Duodenal mucosa (tissue), 2 donors: Measurements from ENCODE around the gene TFRC.
"Not testable (repeated sequence)": the region's sequence is repeated elsewhere in the genome, so short reads cannot be mapped to it uniquely, and the experiment has no call there.

ENCODE experiments used
- H3K27ac ChIP-seq: one replicate; pipeline ENCODE4 v1.7.0; 2013; ENCODE audit warnings: low read depth, low read length
- H3K27me3 ChIP-seq, 2 donors: one replicate each; pipeline ENCODE4 v1.7.0; 2013; ENCODE audit warnings: low read length in 2 of 2, control low read depth in 1 of 2; ENCODE audit not compliant: insufficient read depth in 2 of 2, control insufficient read depth in 1 of 2
- H3K36me3 ChIP-seq, 2 donors: one replicate each; pipeline ENCODE4 v1.7.0; 2013; ENCODE audit warnings: low read length in 2 of 2, control low read depth in 1 of 2; ENCODE audit not compliant: insufficient read depth in 2 of 2, control insufficient read depth in 1 of 2
- H3K4me1 ChIP-seq, 2 donors: one replicate each; pipeline ENCODE4 v1.7.0; 2013; ENCODE audit warnings: low read length in 2 of 2, control low read depth in 1 of 2; ENCODE audit not compliant: insufficient read depth in 2 of 2, control insufficient read depth in 1 of 2
- H3K4me3 ChIP-seq, 2 donors: one replicate each; pipeline ENCODE4 v1.7.0; 2013; ENCODE audit warnings: low read length in 2 of 2, low read depth in 1 of 2
- H3K9ac ChIP-seq, 2 donors: one replicate each; pipeline ENCODE4 v1.7.0; 2013; ENCODE audit warnings: low read length in 2 of 2, low read depth in 1 of 2
- H3K9me3 ChIP-seq, 2 donors: one replicate each; pipeline ENCODE4 v1.7.0; 2013; ENCODE audit warnings: low read length in 2 of 2, control low read depth in 1 of 2; ENCODE audit not compliant: control insufficient read depth in 1 of 2

The TFRC gene

DNA sequence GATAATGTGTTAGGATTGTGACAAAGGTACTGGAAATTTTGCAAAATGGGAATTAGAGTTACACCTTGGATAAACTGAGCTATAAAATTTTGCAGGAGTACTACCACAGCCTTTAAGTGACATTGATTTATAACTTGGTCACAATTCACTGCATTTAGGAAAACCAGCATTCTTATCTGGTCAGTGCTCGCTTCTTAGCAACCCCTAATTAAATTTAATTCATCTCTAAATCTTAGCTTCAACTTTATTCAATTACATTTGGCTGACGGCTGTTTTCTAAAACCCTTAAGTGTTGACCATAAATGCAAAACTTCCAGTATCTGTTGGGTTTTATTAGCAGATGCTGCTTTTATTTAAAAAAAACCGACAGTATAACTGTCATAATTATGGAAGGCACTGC is 31.3 kb downstream of the TFRC start:
- H3K9ac ChIP-seq = no peak overlapping the region
- H3K4me1 ChIP-seq = no peaks in the 10 kb centered on the region
- no peak overlapping the region for H3K4me3 ChIP-seq
- peaks cover 47 to 70% of the 10 kb centered on the region in 2 donors for H3K36me3 ChIP-seq
- H3K27ac ChIP-seq = no peak overlapping the region
- H3K9me3 ChIP-seq = no peaks in the 10 kb centered on the region
- H3K27me3 ChIP-seq = no peaks in the 10 kb centered on the region

DNA sequence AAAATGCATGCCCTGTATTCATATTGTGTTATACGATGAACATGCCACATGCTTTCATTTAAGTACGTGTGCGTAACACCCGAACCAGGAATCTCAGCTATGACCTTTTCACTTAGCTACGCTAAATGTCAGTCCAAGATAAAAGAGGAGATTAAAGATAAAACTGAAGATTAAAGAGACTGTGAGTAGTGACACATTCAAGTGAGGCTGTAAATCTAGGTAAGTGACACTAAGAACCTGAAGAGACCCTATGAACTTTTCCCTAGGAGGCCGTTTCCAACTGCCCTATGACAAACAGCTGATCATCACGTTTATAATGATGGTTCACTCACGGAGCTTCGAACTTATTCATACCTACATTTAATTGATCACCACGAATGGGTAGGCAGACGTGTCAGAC is 32.2 kb downstream of the TFRC start:
- no peak overlapping the region for H3K27ac ChIP-seq
- no peaks in the 10 kb centered on the region for H3K9me3 ChIP-seq
- H3K4me1 ChIP-seq = no peaks in the 10 kb centered on the region
- no peak overlapping the region for H3K9ac ChIP-seq
- no peak overlapping the region for H3K4me3 ChIP-seq
- H3K36me3 ChIP-seq = peaks cover 38 to 61% of the 10 kb centered on the region in 2 donors
- H3K27me3 ChIP-seq = no peaks in the 10 kb centered on the region

DNA sequence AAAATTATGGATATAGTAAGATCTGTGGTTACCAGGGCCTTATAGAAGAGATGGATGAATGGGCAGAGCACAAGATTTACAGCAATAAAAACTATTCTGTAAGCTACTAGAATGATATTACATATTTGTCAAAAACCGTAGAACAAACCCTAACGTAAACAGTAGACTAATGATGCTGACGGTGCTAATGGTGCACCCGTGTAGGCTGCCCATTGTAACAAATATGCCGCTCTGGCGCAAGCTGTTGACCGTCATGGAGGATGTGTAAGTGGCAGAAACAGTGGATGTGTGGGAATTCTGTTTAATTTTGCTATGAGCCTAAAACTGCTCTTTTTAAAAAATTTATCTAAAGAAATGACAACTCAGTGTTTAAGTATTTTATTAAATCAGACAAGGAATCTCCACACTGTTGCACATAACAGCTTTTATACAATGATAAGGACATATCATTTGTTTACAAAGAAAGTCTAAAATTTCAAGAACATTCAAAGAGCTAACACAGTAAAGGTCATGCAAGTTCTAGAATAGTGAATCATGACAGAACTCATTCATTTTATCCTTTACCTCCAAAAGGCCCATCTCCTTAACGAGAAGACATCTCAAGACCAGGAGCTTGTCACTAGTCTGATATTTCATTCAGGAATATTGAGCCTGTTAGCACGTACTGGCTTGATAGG is 32.8 kb downstream of the TFRC start:
- no peaks in the 10 kb centered on the region for H3K27me3 ChIP-seq
- H3K36me3 ChIP-seq = peaks cover 36 to 55% of the 10 kb centered on the region in 2 donors
- H3K27ac ChIP-seq = no peak overlapping the region
- H3K4me1 ChIP-seq = no peaks in the 10 kb centered on the region
- no peak overlapping the region for H3K9ac ChIP-seq
- no peaks in the 10 kb centered on the region for H3K9me3 ChIP-seq
- H3K4me3 ChIP-seq = no peak overlapping the region

DNA sequence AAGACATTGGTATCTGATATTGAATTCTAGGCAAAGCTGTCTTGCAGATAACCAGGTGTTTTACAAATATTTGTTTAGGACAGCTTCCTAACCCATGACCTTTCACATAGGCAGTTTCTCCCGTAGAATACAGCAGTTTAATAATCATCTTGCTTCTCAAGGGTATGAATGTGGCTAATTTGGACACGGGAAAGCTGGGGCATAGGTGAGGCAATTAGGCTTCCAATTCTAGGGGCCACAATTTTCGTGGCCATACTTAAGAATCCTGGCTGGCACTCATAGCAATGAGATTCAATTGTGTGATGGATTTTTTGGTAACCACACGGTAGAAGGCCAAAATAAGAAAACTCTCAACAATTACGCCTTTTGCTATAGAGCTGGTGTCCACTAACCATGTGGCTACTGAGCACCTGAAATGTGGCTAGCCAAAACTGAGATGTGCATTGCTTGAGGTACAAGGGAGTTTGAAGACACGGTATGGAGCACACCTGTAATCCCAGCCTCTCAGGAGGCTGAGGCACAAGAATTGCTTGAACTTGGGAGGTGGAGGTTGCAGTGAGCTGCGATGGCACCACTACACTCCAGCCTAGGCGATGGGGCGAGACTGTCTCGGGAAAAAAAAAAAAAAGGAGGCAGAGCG is 34.4 kb downstream of the TFRC start:
- H3K9me3 ChIP-seq = no peaks in the 10 kb centered on the region
- H3K4me3 ChIP-seq = no peak overlapping the region
- no peaks in the 10 kb centered on the region for H3K4me1 ChIP-seq
- H3K36me3 ChIP-seq = peaks cover 31 to 41% of the 10 kb centered on the region in 2 donors
- H3K27me3 ChIP-seq = no peaks in the 10 kb centered on the region
- no peak overlapping the region for H3K9ac ChIP-seq
- no peak overlapping the region for H3K27ac ChIP-seq

DNA sequence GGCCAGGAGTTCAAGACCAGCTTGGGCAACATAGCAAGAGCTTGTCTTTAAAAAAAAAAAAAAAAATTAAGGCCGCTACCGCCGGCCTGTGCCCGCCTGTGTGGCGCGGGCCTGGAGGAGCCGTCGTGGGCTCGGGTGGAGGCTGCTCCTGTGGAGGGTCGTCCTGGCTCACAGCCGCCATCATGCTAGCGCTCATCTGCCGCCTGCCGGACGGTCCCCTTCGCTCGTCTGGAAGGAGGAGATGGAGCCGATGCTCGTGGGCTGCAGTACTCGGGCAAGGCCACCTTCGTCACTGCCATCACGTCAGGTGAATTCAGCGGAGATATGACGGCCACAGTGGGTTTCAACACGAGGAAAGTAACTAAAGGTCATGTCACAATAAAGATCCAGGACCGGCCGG is 37.4 kb downstream of the TFRC start:
- Histone ChIP-seq H3K4me1 (no peaks in the 10 kb centered on the region), H3K36me3 (peaks cover 12 to 13% of the 10 kb centered on the region in 2 donors), H3K27me3 (no peaks in the 10 kb centered on the region), H3K27ac (no peak overlapping the region), H3K4me3 (no peak overlapping the region), H3K9ac (no peak overlapping the region), H3K9me3 (no peaks in the 10 kb centered on the region)

DNA sequence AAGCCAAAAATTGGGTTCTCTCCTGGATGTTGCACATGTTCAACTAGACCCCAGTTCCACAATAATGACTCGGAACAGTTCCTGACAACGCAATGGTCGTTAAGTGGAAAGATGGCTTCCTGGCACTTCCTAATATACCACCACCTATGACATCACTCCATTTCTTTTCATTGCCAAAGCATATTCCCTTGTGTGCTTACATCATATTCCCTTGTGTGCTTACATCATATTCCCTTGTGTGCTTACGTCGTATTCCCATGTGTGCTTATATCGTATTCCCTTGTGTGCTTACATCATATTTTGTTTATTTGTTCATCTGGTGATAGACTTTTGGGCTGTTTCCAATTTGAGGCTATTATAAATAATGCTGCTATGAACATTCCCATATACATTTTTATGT is 39.2 kb downstream of the TFRC start:
- Histone ChIP-seq H3K4me3 (no peak overlapping the region), H3K27ac (no peak overlapping the region), H3K27me3 (no peaks in the 10 kb centered on the region), H3K36me3 (no peaks in the 10 kb centered on the region), H3K9me3 (no peaks in the 10 kb centered on the region), H3K9ac (no peak overlapping the region), H3K4me1 (no peaks in the 10 kb centered on the region)

DNA sequence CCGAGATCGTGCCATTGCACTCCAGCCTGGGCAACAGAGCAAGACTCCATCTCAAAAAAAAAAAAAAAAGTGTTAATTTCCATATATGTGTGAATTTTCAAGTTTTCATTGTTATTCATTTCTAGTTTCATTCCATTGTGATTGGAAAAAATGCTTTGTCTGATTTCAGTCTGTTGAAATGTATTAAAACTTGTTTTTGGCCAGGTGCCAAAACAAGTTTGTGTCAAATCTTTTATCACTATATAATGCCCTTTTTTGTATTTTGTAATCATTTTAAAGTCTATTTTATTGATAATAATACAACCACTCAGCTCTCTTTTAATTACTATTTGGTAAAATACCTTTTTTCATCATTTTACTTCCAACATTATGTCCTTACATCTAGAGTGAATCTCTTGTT is 42.5 kb downstream of the TFRC start:
- H3K4me1 ChIP-seq = no peaks in the 10 kb centered on the region
- H3K9me3 ChIP-seq = peaks cover 0 to 2% of the 10 kb centered on the region in 2 donors
- H3K4me3 ChIP-seq = no peak overlapping the region
- no peak overlapping the region for H3K9ac ChIP-seq
- no peak overlapping the region for H3K27ac ChIP-seq
- no peaks in the 10 kb centered on the region for H3K27me3 ChIP-seq
- H3K36me3 ChIP-seq = no peaks in the 10 kb centered on the region

DNA sequence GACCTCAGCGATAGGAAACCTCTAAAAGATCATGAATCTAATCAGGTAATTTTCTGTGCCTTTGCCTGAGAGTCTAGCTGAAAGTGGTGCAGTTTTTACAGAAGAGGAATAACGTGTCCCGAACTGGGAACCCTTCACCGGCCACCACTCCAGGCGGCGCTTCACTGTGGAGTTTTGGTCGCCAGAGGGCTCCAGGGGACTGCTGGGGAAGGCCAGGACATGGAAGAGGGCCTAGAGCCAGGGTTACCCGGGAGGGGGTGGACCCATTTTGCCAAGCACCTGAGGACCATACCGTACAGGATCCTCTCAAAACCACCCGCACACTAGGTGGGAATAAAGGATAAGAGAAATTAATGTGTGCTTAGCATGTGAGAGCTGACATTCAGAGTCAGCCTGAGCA is 55.8 kb downstream of the TFRC start:
- not testable (repeated sequence) for H3K4me3 ChIP-seq, H3K27me3 ChIP-seq, H3K9ac ChIP-seq, H3K27ac ChIP-seq, H3K36me3 ChIP-seq, H3K9me3 ChIP-seq, H3K4me1 ChIP-seq

DNA sequence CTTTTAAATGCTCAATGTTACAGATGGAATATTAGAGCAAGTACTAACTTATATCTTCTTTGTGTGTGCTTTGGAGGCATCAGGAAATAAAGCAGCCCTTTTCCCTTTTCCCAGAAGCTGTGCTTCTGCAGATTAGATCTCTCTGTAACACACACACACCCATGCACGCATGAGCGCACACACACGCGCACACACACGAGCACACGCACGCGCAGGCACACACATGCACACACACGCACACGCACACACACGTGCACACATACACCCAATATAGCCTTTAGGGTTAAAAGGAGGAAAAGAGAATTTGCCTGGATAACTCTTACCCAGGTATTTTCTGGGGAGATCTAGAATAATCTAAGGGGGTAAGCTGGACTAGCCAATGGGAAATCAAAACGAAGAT is 56.9 kb downstream of the TFRC start:
- H3K27me3 ChIP-seq = no peaks in the 10 kb centered on the region
- no peaks in the 10 kb centered on the region for H3K9me3 ChIP-seq
- H3K4me1 ChIP-seq = no peaks in the 10 kb centered on the region
- no peak overlapping the region for H3K27ac ChIP-seq
- H3K9ac ChIP-seq = no peak overlapping the region
- H3K4me3 ChIP-seq = no peak overlapping the region
- H3K36me3 ChIP-seq = no peaks in the 10 kb centered on the region

DNA sequence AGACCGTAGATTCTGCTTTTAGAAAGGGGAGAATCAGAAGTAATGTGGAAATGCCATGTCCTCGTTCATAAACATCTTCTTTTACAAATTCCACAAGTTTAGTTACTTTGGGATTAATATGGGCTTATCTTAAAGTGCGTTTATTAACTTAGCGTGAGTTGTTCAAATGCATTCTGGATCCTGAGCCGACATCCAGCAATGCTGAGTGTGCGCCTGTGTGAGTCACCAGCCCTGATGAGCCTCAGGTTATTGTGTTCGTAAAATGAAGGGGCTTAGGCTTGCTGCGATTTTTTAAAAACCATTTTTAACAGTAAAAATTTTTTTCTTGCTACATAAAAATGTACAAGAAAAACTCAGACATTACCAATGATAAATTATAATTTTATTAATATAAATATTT is 57.9 kb downstream of the TFRC start:
- H3K4me1 ChIP-seq = no peaks in the 10 kb centered on the region
- H3K9ac ChIP-seq = no peak overlapping the region
- no peaks in the 10 kb centered on the region for H3K36me3 ChIP-seq
- H3K27me3 ChIP-seq = no peaks in the 10 kb centered on the region
- no peak overlapping the region for H3K4me3 ChIP-seq
- no peaks in the 10 kb centered on the region for H3K9me3 ChIP-seq
- H3K27ac ChIP-seq = no peak overlapping the region
